Globus pallidus (tissue), 1 donor: ENCODE measurements around the gene KMT2C.

ENCODE experiments used
- DNase-seq: peaks from one replicate; pipeline ENCODE4 v3.0.0-alpha.2; 2015; ENCODE audit warnings: low spot score

The KMT2C gene

DNA sequence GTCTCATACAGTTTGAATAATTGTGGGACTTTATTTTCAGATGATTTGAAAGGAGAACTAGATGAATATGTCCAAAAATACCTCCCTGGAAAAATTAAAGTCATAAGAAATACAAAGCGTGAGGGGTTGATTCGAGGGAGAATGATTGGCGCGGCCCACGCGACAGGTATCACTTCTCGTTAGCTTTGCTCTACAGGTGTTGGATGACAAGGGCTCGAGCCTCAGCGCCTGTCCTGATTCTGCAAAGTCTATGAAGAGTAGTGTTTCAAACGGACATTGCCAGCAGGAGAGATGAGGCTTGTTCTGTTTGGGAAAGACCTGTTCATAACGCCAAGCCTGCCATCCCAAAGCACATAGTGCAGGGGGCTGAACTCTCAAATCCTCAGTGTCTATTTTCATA lies 330.6 kb downstream of the KMT2C start:
- no peak for DNase-seq

DNA sequence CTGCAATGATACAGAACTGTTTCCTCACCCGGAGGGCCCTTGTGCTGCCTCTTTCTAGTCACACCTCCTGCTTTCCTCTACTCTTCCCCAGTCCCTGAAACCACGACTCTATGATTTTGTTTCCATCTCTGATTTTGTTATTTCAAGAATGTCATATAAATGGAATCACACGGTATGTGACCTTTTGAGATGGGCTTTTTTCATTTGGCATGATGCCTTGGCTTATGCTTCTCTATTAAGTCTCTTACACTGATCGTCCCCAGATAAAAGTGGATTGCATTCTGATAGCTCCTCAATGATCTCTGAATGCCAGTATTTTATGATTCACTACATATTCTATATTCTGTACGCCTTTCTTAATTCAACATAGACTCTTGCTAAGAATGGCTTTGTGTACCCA lies 332.1 kb downstream of the KMT2C start:
- no peak for DNase-seq

DNA sequence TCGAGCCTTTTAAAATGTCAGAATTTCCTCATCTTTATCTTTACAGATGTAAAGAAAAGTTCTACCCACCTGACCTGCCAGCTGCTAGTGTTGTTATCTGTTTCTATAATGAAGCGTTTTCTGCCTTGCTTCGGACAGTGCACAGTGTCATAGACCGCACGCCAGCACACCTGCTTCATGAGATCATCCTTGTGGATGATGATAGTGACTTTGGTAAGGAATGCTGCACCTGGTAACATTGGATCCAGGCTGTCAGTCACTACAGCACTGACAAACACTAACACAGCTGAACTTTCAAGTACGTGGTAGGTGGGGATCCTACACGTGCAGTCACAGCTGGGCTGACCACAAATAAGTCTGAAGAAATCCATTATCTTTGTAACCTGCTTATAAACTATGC lies 332.7 kb downstream of the KMT2C start:
- DNase-seq = no peak

DNA sequence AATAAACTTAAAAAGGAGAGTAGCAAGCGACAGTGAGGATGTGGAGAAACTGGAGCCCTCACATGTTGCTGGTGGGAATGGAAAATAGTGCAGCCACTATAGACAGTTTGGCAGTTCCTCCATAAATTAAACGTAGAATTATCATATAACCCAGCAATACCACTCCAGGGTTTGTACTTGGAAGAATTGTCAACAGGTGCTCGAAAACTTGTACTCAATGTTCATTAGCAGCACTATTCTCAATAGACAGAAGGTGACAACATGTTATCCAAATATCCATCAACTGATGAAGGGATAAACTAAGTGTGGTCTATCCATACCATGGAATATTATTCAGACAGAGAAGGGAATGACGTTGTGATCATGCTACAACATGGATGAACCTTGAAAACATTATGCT lies 338.5 kb downstream of the KMT2C start:
- no peak for DNase-seq

DNA sequence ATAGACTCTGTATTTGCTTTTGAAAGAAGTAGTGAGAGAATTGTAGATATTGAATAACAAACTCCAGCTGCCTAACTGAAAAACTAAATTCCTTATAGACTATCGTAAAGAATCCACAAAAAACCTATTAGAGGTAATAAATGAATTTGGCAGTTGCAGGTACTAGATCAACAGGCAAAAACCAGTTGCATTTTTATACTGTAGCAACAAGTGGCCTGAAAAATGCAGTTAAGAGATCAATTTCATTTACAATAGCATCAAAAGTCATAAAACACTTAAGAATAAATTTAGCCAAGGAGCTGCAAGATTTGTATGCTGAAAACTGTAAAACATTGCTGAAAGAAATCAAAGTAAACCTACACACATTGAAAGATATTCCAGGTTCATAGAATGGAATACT lies 340.0 kb downstream of the KMT2C start:
- DNase-seq = no peak

DNA sequence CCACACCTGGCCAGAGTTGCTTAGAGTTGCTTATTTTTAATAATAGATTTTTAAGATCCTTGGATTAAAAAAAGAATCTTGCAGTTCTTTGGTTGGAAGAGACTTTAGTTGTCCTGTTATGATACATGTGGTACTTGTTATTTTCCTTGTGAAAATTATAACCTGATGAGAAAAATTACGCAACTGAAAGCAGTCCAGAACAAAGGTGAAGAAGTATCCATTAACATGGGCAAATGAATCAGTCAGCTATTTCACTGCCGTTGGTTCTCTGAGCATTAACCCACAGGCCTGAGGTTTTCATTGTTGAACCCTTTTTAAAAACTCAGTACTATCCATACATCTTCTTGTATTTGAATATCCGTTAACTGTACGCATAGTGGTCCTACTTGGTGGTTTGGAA lies 342.1 kb downstream of the KMT2C start:
- no peak for DNase-seq

DNA sequence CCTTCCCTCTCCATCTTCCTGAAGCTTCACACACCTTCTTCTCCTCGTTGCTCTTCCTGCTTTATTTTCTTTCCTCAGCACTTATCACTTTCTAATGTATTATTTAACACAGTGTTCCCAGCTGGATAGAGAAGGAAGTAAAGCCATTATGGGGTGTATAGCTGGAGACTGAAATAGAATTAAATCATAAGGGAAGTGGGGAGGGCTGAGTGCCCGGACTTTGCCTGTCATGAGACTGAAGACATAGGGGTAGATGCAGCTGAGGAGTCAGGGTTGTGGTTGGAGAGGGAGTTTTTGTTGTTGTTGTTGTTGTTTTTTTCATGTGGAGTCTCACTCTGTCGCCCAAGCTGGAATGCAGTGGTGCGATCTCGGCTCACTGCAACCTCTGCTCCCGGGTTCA lies 345.1 kb downstream of the KMT2C start:
- no peak for DNase-seq

DNA sequence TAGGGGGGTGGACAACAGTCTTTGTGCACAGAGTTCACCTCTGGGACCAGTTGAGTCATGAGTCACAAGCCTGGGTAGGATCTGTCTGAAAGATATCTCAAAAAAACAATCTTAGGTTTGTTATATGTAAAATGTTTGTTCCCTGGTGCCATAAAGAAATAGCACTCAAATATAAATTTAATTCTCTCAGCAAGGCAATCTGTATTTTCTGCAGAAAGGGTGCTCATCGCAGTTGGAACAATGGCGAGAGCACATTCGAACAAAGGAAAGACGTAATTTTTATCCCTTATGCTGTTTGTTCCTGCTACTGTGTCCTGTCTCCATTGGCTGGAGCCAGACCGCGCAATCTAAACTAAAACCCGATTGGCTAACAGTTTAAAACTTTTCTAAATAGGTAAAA lies 346.6 kb downstream of the KMT2C start:
- no peak for DNase-seq

DNA sequence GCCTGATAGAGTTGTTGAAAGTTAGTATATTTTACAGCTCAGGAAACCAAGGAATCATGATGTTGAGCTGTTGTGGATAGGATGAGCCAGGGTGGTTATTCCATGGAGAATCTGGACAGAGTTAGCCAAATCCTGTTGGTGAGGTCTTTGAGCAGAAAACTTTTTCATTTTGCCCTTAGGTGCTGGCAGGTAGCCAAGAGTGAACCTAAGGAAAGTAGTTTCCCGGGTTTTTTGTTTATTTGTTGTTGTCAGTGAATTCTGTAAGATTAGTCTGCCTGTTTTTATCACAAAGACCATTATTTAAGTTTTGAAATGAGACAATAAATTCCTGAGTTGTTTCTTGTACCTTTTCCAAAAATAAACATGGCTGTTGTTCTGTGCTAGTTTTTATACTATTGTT lies 349.3 kb downstream of the KMT2C start:
- DNase-seq = no peak

DNA sequence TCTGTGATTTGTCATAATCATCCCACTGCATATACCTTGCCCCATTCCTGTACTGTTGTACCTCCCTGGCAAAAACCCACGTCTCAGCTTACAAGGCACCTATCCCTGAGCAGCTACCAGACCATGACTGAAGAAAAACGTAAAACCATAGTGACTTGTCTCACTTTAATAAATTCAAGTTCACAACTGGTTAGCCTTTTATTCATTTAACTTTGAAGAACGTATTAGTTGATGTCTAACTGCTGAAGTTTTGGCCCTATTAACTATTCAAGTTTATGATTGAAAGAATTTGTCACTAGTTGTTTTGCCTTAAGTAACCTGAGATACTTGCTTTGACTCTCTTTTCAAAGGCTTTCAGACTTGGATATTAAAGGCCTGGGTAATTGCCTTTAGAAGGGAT lies 350.7 kb downstream of the KMT2C start:
- no peak for DNase-seq
